HG02678 (cell line): ENCODE results near the gene PRR29.
"Not testable (repeated sequence)": the region's sequence is repeated elsewhere in the genome, so short reads cannot be mapped to it uniquely, and the experiment has no call there.

Source experiments
- ATAC-seq: cut with Tn5 transposase; IDR thresholded peaks from one replicate; pipeline ENCODE4 v1.9.1; 2021; ENCODE audit warnings: mild to moderate bottlenecking, moderate library complexity; ENCODE audit not compliant: unreplicated experiment

Gene PRR29

DNA sequence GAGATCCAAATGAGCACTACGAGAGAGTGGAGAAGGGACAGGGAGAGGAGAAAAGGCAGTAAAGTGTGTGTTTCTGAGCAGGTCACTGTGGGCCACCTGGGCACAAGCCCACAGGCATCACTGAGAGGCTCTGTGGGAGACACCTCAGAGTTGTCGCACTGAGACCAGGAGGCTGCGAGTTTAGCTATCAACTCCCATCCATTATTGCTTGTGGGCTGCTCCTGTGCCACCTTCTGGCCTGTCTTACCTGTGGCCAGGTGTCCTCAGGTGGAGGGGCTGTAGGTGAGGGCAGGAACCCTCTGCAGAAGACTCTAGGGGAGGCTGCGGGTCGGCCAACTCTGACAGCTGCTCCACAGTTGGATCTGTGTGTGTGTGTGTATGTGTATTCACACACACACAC lies 2.5 kb upstream of the PRR29 start:
- ATAC-seq: no peak

DNA sequence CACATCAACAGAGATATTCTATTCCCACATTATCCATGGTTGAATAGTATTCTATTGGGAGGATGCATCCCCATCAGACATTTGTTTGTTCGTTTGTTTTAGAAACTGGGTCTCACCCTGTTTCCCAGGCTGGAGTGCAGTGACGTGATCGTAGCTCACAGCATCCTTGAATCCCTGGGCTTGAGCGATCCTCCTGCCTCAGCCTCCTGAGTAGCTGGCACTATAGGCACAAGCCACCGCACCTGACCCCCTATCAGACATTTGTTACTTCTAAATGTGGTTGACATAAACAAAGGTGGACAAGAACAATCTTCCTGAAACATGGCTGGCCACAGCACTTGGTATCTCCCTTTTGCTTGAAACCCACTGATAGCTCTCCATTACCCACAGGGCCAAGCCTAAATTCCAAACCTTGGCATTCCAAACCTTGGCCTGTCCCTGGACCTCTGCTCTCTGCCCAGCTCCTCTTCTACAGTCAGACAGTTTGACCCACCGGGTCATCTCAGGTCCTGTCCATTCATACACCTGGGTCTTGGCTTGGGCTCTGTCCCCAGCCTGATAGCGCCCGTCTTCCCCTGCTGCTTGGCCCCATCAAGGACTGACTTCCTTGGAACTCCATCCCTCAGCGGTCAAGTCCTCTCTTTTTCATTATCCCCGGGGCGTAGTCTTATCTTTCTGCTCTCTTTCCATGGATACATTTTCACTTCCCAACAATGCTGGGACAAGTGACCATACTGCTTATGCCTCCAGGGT lies 1.5 kb upstream of the PRR29 start:
- no peak for ATAC-seq

DNA sequence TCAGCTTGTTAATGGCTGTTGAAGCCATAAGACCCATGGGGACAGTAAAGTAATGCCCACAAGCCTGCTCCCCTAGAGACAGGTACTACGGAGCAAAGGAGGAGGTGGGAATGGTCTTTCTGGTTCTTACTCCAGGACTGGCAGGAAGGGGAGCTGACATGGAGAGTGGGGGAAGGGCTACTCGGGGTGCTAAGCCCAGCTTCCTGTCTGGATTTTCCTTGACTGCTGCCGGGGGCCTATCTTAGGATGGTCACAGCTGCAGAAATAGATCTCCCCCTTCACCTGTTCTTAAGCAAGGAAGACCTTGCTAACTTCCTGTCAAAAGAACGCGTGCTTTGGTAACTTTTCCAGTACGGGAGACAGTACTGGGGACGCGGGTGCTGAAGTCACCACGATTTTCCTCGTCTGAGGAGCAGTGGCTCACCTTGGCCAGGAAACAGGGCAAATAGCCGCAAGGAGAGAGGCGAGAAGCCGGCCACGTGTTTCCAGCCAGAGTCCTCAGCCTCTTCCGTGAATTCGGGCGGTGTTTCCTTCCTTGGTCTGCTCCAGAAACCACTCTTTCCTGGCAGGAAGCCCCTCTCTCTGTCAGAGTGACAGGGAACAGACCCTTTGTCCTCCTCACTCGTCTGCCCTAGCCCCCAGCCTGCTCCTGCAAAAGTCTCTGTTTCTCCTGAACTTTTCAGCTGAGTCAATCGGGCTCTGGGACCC lies 656 bp upstream of the PRR29 start:
- ATAC-seq: no peak

DNA sequence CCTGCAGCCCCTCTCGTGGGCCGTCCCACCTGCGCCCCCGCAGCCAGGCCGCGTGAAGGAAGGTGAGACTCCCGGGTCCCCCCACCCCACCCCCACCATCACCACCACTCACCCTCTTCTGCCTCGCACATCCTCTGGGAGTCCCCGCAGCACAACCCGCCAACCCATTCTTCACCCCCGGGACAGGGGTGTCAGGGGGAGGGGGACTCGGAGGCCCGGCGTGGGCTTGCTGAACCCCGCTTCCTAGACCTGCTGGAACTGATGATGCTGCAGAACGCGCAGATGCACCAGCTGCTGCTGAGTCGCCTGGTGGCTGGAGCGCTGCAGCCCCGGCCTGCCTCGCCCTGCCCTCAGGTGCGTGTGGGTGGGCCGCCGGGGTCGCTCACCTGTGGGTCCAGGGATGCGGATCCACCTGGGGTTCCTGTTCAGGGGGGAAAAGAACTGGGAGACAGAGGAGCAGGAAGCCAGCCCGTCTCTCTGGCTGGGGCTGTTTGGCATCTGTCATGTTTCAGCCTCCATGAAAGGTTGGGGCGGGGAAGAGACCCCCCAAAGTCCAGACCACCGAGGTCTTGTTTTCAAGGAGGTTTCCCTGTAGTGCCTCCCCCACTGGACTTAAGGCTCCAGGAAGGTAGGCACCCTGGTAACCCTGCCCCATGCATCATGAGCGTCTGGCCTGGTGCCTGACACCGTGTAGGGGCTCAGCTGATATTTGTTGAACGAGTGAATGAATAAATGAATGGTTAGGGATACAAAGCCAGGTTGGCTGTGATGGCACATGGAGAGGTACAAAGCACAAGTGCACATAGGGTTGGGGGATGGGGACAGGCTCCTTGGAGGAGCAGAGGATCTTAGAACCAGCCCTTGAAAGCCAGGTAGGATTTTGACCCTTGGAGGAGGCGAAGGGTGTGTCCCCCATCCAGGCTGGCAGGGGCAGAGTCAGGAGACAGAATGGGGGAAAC lies 849 bp downstream of the PRR29 start:
- ATAC-seq: no peak

DNA sequence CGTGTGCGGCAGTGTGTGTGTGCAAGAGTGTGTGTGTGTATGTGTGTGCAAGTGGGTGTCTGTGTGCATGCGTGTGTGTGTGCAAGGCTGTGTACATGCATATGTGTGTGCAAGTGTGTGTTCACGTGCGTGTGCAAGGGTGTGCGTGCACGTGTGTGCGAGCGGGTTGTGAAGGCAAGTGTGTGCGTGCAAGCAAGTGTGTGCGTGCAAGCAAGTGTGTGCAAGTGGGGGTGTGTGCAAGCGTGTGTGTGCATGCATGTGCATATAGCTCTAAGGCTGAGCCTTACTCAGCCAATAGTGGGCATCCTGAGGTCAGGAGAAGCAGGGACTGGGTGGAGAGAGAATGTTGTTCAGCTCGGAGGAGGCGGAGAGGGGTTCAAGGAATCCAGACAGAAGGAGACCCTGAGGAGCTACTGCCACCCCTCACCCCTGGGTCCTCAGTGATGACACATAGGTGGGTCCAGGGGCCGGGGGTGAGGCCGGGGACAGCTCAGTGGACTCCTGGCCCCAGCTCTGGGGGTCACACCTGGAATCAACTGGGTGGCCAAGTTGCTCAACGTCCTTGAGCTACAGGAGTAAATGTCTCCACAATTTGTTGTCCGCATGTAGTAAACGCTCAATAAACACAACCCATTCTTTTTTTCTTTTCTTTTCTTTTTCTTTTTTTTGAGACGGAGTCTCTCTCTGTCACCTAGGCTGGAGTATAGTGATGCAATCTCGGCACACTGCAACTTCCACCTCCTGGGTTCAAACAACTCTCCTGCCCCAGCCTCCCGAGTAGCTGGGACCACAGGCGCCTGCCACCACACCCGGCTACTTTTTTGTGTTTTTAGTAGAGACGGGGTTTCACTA lies 1.8 kb downstream of the PRR29 start:
- no peak for ATAC-seq

DNA sequence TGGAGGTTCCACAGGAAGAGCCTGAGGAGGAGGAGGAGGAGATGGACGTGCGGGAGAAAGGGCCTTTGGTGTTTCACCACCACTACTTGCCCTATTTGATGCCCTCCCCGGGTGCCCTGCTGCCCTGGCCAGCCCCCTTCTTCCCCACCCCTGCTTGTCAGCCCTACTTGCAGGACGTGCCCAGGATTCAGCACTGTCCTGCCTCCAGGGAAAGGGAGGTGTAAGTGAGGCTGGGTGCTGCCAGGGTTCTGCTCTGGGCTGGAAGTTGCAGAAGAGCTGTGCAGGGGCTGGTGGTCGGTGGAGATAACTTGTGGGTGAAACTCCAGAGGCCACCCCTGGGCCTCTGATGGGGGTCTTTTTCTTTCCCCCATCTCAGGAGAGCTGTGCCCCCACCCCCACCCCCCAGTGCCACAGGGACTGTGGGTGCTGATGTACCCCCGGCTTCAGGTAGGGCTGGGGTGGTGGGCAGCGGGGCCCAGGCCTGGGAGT lies 3.0 kb downstream of the PRR29 start:
- ATAC-seq: no peak

DNA sequence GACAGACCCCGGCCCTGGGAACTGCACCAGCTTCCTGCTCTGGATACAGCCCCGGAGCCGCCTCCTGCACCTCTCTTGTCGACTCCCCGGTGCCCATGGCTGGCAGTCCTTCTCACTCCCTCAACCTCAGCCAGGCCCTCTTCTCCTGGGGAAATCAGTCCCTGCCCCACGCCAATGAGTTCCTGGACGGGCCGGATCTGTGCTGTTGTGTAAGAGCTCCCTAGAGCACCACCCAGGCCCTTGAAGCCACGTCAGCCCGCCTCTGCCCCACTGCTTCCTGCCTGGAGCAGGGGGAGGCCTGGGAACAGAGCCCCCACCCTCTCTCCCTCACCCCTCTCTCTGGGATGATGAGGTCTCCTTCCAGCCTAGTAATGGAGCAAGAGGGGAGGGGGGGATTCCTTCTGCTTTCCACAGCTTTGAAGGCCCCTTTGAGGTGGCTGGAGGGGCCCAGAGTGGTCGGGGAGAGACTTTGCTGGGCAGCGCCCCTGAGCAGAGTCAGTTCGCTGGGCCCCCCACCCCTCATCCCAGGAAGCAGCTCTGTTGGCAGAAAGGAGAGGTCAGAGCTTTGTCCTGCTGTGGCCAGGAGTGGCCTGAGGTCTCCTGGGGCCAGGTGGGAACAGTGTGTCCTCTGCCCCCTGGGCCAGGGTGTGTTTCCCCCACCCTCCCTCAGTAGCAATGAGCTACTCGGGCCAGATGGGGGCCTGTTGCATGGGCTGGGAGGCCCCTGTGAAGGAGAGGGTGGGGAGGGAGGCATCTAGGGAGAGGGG lies 3.8 kb downstream of the PRR29 start:
- no peak for ATAC-seq

DNA sequence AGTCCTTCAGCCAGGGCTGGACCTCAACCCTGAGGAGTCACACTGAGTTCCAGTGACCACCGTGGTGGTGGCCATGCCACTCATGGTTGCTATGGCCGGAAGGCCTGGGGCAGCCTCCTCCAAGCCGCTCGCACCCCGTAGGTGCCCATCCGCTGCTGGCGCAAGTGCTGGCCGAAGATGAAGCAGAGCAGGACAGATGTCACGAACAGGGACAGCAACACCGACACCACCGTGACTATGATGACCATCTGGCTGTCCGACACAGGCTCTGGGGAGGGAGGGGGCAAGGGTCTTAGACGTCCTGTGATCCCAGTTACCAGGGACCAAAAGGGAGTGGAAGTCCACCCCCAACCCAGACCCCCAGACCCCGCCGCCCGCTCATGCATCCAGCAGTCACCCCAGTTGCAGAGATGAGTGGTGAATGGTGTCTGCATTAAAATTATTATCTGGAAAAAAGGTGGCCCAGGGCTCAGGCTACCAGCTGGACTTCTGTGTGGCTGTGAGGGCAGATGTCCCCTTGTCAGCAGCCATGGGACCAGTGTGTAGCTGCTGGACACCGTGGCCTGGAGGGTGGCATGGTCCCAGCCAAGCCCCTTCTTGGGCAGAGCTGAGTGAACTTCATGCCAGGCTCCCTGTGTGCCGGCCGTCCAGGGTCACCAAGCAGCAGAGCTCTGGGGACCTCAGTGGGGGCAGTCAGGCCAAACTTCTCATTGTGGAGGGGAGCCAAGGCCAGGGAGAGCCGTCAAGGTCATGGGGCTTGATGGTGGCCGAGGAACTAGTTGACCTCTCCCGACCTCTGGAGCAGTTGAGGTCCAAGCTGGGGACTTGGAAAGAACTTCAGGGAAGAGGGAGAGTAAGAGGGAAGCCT lies 4.7 kb downstream of the PRR29 start:
- ATAC-seq: no peak

DNA sequence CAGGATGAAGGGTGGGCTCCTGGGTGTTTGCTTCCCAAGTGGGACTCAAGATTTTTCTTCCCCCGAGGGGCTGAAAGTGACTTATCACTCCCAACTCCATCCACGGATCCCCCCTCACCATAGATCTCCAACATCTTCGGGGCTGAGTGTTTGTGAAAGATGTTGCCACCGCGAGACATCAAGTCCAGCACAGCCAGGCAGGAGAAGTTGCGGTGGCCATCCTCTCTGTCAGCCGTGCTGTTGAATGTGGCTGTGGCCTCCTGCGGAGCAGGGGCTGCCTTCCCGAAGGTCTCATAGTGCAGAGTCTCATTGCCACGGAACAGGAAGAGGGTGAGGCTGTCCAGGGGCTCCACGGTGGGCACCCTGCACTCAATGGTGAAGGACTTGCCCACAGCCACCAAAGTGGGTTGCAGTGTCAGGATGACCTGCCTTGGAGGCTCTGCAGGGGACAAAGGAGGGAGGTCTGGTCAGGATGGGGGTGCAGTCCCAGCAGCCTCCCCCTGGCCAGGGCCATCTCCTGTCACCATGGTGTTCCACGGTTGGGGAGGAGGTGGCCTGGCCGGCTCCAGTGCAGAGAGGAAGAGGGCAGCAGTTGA lies 5.5 kb downstream of the PRR29 start:
- ATAC-seq: no peak

DNA sequence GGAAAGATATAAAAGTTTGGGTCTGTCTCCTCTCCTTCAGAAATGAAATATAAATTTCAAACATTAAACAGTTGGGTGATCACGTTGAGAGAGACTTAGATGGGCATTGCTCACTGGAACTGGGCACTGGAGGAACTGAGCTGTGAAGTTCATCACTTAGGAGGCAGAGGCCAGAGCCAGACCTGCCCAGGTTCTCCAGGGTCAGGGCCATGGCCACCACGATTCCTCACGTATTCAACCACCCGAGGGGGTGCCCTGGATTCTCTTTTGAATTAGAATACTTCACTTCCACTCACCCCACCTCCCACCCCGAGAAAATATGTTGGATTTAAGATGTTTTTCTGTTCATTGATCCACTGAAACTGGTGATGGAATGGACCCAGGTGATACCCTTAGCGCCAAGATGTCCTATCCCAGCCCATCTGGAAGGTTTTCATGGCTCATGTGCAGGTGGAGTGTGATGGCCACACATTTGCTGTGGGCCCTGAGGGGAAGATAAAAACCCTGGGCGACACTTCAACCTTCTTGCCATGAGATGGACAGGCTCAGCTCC lies 6.1 kb downstream of the PRR29 start:
- no peak for ATAC-seq

DNA sequence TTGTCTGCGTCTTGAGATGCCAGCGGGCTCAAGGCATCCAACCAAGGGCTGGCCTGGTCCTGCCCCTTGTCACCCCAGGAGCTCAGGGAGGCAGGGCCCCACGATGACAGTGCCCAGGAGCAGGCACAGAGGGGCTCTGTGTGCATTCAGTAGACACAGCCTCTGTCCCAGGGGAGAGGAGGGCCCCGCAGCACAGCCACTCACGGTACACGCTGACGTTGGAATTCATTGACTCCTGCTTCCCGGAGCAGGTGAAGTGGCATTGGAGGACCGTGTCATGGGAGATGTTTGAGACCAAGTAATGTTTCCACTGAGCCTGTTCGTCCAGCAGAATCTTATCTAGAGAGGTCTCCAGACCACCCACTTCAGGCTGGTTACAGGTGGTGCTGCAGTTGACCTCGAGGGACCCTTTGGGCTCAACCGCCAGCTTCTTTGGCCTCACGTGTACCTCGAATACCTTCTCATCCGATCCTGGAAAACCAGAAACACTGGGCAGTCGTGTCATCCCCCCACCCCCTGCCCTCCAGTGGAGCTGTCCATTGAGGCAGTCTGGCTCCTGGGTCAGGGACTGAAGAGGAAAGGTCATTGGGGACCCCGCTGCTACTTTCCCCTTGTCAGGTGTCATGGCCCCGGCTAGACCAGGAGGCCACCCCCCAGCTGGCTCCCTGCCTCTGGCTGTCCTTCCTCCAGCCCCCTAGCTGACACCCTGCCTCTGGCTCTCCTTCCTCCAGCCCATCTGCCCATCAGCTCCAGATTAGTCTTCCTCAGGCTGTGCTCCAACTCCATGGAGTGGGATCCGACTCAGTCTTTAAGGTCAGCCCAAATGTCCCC lies 7.0 kb downstream of the PRR29 start:
- ATAC-seq: no peak

DNA sequence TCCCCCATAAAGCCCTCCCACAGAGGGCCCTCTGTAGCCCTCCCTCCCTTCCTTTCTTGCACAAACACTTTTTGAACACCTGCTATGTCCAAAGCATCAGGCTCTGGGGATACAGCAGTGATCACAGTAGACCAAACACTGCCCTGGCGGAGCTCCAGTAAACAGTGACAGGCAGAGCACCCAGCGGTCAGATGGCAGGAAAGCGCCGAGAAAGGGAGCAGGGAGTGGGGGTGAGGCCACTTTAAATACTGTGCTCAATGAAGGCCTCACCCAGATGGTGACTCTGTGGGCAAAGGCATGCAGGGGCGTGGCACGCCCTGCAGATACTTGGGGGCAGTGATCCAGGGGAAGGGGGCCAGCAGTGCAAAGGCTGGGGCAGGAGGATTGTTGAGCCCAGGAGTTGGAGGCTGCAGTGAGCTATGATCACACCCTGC lies 7.6 kb downstream of the PRR29 start:
- no peak for ATAC-seq

DNA sequence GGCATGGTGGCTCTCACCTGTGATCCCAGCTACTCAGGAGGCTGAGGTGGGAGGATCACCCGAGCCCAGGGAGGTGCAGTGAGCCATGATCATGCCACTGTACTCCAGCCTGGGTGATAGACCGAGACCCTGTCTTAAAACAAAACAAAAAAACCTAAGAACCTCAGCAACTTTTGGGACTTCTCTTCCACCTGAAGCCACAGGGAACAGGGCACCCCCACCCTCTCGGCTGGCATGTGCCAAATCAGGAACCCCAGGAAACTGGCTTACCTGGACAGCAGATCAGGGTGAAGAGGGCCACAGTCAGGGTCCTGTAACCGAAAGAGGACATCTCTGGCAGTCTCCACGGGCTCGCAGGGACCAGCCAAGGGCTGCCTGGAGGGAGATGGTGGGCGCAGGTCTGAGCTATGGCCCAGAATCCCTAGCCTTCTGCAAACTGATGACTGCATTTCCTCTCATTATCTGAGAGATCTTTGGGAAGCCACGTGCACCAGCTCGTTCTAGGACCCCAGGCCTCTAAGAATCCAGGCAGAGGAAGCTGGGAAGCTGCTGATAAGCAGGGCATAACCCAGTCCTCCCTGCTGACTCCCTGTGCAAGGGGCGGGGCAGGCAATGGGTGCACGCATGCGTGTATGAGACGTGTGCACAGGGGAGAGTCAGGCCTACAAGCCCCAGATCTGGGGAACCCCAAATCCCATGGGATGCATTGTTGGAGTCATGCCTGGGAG lies 8.4 kb downstream of the PRR29 start:
- ATAC-seq: no peak

DNA sequence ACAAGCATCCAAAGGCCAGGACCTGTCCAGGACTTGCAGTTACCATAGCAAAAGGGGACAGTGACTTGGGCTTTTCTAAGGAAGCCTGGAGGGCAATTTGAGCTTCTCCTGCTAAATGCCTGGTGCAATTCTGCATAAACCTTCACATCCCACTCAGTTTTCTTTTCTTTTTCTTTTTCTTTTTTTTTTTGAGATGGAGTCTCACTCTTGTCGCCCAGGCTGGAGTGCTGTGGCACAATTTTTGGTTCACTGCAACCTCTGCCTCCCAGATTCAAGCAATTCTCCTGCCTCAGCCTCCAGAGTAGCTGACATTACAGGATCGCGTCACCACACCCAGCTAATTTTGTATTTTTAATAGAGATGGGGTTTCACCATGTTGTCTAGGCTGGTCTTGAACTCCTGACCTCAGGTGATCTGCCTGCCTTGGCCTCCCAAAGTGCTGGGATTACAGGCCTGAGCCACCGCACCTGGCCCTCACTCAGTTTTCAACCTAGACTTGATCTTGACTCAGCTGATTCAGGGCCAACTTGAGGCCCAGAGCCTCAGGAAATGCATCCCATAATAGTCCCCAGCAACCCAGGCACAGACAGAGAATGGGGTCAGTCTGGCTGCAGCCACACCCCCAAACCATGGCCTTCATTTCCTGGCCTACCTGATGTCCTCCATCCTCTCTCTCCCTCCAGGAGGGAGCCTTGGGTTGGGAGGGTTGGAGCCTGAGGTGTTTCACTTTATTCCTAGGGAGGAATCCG lies 9.1 kb downstream of the PRR29 start:
- not testable (repeated sequence) for ATAC-seq

DNA sequence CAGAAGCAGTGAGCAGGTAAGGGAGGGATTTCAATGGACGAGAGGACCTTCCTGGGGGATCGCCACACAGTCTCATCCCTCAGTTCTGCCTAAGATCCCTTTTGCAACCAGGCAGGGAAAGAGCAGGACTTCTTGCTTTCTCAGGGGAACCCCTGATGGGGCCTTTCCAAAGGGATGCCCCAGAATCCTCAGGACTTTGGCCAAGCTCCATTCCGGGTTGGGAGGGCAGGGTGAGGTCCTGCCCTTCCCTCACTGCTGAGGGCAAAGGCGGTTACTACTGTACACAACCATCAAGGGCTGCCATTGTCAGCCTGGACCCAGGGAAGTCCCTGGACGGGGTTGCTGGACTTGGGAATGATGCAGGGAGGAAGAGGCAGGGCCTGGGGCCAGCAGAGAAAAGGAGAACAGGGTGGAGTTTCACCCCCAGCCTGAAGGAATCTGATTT lies 9.7 kb downstream of the PRR29 start:
- ATAC-seq: no peak

DNA sequence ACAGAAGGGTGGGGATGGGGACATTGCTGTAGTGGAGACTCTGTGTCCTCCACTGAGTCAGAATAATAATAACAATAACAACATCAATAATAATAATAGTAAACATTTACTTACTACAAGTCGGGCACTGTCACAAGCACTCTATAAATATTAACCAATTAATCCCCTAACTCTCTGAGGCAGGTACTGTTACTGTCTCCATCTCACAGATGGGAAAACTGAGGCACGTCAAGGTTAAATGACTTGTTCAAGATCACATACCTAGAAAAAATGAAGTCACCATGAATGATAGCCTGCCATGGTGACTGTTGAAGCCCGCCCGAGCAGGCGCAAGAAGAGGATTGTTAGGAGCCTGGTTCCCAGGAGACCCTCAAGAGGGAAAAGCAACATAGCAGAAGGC lies 10.2 kb downstream of the PRR29 start:
- no peak for ATAC-seq
